OCI-LY3 (cell line): ENCODE data around the gene HYLS1.

Source experiments
- H2AFZ ChIP-seq: fragments of 200-600, 300-600 bp; shearing (Covaris generic); 2 replicates; pipeline ENCODE4 v1.6.0; 2014; ENCODE audit warnings: antibody characterized with exemption, low read depth, low read length
- H3K27ac ChIP-seq: fragments of 200-600, 300-600 bp; sonication (generic); 2 replicates; pipeline ENCODE4 v1.5.1; 2014; ENCODE audit warnings: mild to moderate bottlenecking, low read length, moderate library complexity, mixed read lengths
- H3K27me3 ChIP-seq: fragments of 200-600, 300-600 bp; sonication (generic); 2 replicates; pipeline ENCODE4 v1.6.1; 2014; ENCODE audit warnings: low read depth, low read length, mixed read lengths
- H3K36me3 ChIP-seq: fragments of 200-600, 300-600 bp; sonication (generic); replicated peaks from 2 replicates; pipeline ENCODE3; 2014; ENCODE audit warnings: low read depth, low read length, mixed read lengths
- H3K4me1 ChIP-seq: fragments of 300-600, 200-600 bp; sonication (generic); 2 replicates; pipeline ENCODE4 v1.6.1; 2014; ENCODE audit warnings: low read length, mixed read lengths
- H3K4me2 ChIP-seq: fragments of 200-600, 300-600 bp; sonication (generic); 2 replicates; pipeline ENCODE4 v1.6.1; 2014; ENCODE audit warnings: low read length, mixed read lengths
- H3K4me3 ChIP-seq: fragments of 300-600, 200-600 bp; sonication (generic); 2 replicates; pipeline ENCODE4 v1.5.1; 2014; ENCODE audit warnings: antibody characterized with exemption, mild to moderate bottlenecking, low read length, moderate library complexity
- H3K79me2 ChIP-seq: fragments of 300-600, 200-600 bp; shearing (Covaris generic); 2 replicates; pipeline ENCODE4 v1.6.1; 2014; ENCODE audit warnings: mild to moderate bottlenecking, low read length, mixed read lengths
- H3K9ac ChIP-seq: fragments of 300-600, 200-600 bp; shearing (Covaris generic); 2 replicates; pipeline ENCODE4 v1.6.0; 2014; ENCODE audit warnings: mild to moderate bottlenecking, low read length, moderate library complexity
- H3K9me3 ChIP-seq: fragments of 200-600, 300-600 bp; shearing (Covaris generic); 2 replicates; pipeline ENCODE4 v1.6.1; 2014; ENCODE audit warnings: low read length, mixed read lengths; ENCODE audit not compliant: insufficient read depth
- H4K20me1 ChIP-seq: fragments of 200-600, 300-600 bp; sonication (generic); 2 replicates; pipeline ENCODE4 v1.6.1; 2016; ENCODE audit warnings: low read length, mixed read lengths; ENCODE audit not compliant: insufficient read depth
- CTCF ChIP-seq: fragments of 200-600, 300-600 bp; sonication (generic); IDR thresholded peaks from 2 replicates; pipeline ENCODE4 v1.5.1; 2014; ENCODE audit warnings: antibody characterized with exemption, low read length, low read depth
- EZH2phosphoT487 ChIP-seq: fragments of 200-600 bp; shearing (Covaris generic); IDR thresholded peaks from 2 replicates; pipeline ENCODE4 v1.6.1; 2018; ENCODE audit warnings: antibody characterized with exemption, mixed run types, low read depth

Gene HYLS1

GRCh38 chr11:125902277-125902926 lies 14.9 kb downstream of the HYLS1 start:
- Histone ChIP-seq H3K36me3 (peaks cover 29% of the 10 kb centered on the region), H3K4me1 (peaks cover 4% of the 10 kb centered on the region), H3K27me3 (0 out of 2 replicates have a peak, but pooled peaks cover 2% of the 10 kb centered on the region), H4K20me1 (peaks cover 4% of the 10 kb centered on the region; the same call in 1 of the 2 replicates), H3K79me2 (peaks cover 43% of the 10 kb centered on the region), H3K27ac (peak overlapping the region; percentile 35; the same call in 1 of the 2 replicates), H3K9me3 (no peaks in the 10 kb centered on the region), H3K9ac (peak overlapping the region; percentile 85), H3K4me2 (peak overlapping the region; percentile 69), H2AFZ (peak overlapping the region; percentile 99), H3K4me3 (peak overlapping the region; percentile 96)
- TF ChIP-seq EZH2phosphoT487 (no peak), CTCF (no peak)

GRCh38 chr11:125902927-125903710 lies 15.7 kb downstream of the HYLS1 start, which contains the start of gene PUS3:
Gene PUS3 (minus strand): TSS chr11:125903206. CDS start chr11:125896284, 6,922 bp downstream.
- Histone ChIP-seq H3K4me2 (peak within 1 kb of the TSS; percentile 69), H3K9ac (peak within 1 kb of the TSS; percentile 85), H3K27me3 (0 out of 2 replicates have a peak, but pooled peaks cover 2% of the 10 kb centered on the region), H2AFZ (peak within 1 kb of the TSS; percentile 99), H3K9me3 (no peaks in the 10 kb centered on the region), H3K36me3 (peaks cover 23% of the 10 kb centered on the region), H4K20me1 (no peaks in the 10 kb centered on the region), H3K79me2 (peaks cover 36% of the 10 kb centered on the region), H3K4me3 (peak within 1 kb of the TSS; percentile 96), H3K4me1 (peaks cover 4% of the 10 kb centered on the region), H3K27ac (peak within 1 kb of the TSS; percentile 35; the same call in 1 of the 2 replicates)
- TF ChIP-seq CTCF (no peak), EZH2phosphoT487 (no peak)

GRCh38 chr11:125903711-125904659 lies 16.5 kb downstream of the HYLS1 start, which contains the start of gene DDX25:
Gene DDX25 (plus strand): TSS chr11:125904508. CDS start chr11:125904518, 10 bp downstream.
- Histone ChIP-seq H3K4me1 (peaks cover 4% of the 10 kb centered on the region), H3K9ac (no peak within 1 kb of the TSS), H3K27ac (no peak within 1 kb of the TSS), H3K27me3 (0 out of 2 replicates have a peak, but pooled peaks cover 8% of the 10 kb centered on the region), H3K36me3 (peaks cover 20% of the 10 kb centered on the region), H3K4me2 (peak within 1 kb of the TSS; percentile 69), H3K4me3 (peak within 1 kb of the TSS; percentile 96), H3K79me2 (peaks cover 29% of the 10 kb centered on the region), H2AFZ (0 out of 2 replicates have a peak within 1 kb of the TSS, but pooled peaks have one; percentile 16), H3K9me3 (no peaks in the 10 kb centered on the region), H4K20me1 (no peaks in the 10 kb centered on the region)
- no peak for TF ChIP-seq CTCF
- no peak for TF ChIP-seq EZH2phosphoT487
